Measurements from ENCODE around the gene MYRIP. TPM values are rescaled to one million over a fixed set of nuclear protein-coding genes. Genes with fewer than 3 reads are reported as not detected.

MYRIP gene
- total and polyA plus RNA-seq, 2 experiments from 2014 or later, result 1.5 to 1.8 TPM

- no peak for ATAC-seq
- Histone ChIP-seq H3K9me2 (ENCODE audit: insufficient read depth) (no peaks in the 10 kb centered on the region), H3K4me1 (ENCODE audit: insufficient read depth) (peaks cover 19% of the 10 kb centered on the region; the same call in 1 of the 2 replicates), H3F3A (replicated peaks; ENCODE audit: low read depth) (no peaks in the 10 kb centered on the region), H3K4me2 (no peak overlapping the region), H3K4me3 (no peak overlapping the region), H2AFZ (no peak overlapping the region), H3K79me2 (replicated peaks; ENCODE audit: insufficient read depth) (no peaks in the 10 kb centered on the region), H3K27ac (ENCODE audit: low read depth) (no peak overlapping the region), H4K20me1 (replicated peaks; ENCODE audit: insufficient read depth) (no peaks in the 10 kb centered on the region), H3K36me3 (ENCODE audit: insufficient read depth) (no peaks in the 10 kb centered on the region), H3K27me3 (ENCODE audit: insufficient read depth) (no peaks in the 10 kb centered on the region)
- Mint-ChIP-seq H3K36me3 (ENCODE audit: low read depth) (no peaks in the 10 kb centered on the region), H3K4me3 (no peak overlapping the region), H3K27ac (no peak overlapping the region), H3K4me1 (peaks cover 25% of the 10 kb centered on the region), H3K9me3 (no peaks in the 10 kb centered on the region; the same call in 2 of the 3 replicates), H3K27me3 (ENCODE audit: insufficient read depth, low read depth, poor library complexity) (peaks cover 3% of the 10 kb centered on the region)
- TF ChIP-seq ZNF462 (CRISPR knock-in tag; IDR thresholded peaks at IDR 0.05) (no peak), POLR2AphosphoS5 (IDR thresholded peaks at IDR 0.05; ENCODE audit: low read depth) (no peak), REST (IDR thresholded peaks at IDR 0.05; ENCODE audit: unreplicated experiment) (no peak), ZNF331 (CRISPR knock-in tag; IDR thresholded peaks at IDR 0.05; ENCODE audit: low read depth) (no peak), CTCF (conservative IDR thresholded peaks at IDR 0.05; ENCODE audit: low read depth in 2 of 2) (no peak), CREB1 (CRISPR knock-in tag; IDR thresholded peaks at IDR 0.05; ENCODE audit: low read depth) (no peak), EZH2 (IDR thresholded peaks at IDR 0.05; ENCODE audit: low read depth, unreplicated experiment) (no peak), JUNB (IDR thresholded peaks at IDR 0.05; ENCODE audit: unreplicated experiment) (no peak), NANOG (IDR thresholded peaks at IDR 0.05; ENCODE audit: borderline replicate concordance) (no peak), ZNF114 (CRISPR knock-in tag; IDR thresholded peaks at IDR 0.05) (no peak), STAT1 (IDR thresholded peaks at IDR 0.05; ENCODE audit: unreplicated experiment) (no peak), ETS1 (IDR thresholded peaks at IDR 0.05) (no peak), EZH2phosphoT487 (IDR thresholded peaks at IDR 0.05; ENCODE audit: unreplicated experiment) (no peak)
- no peak for DNase-seq (ENCODE audit: low spot score)
These were observed 378.5 kb downstream of the MYRIP start for GRCh38 chr3:40187945-40188344.
